ENCODE measurements around the gene MMS22L.
"Not testable (repeated sequence)": the region's sequence is repeated elsewhere in the genome, so short reads cannot be mapped to it uniquely, and the experiment has no call there.

The MMS22L gene

GRCh38 chr6:97222903-97223302 lies 60.1 kb downstream of the MMS22L start:
- DNase-seq (ENCODE audit: low read depth) = peak; percentile 31

GRCh38 chr6:97218912-97219311 lies 64.1 kb downstream of the MMS22L start:
- no peak for DNase-seq (ENCODE audit: low read depth)

- peak; percentile 78 for DNase-seq (ENCODE audit: low read depth)
These were observed 67.8 kb downstream of the MMS22L start for GRCh38 chr6:97215157-97215769.

- DNase-seq (ENCODE audit: low read depth) = no peak
These were observed 68.3 kb downstream of the MMS22L start for GRCh38 chr6:97214671-97215070.

GRCh38 chr6:97207383-97207782 lies 75.6 kb downstream of the MMS22L start:
- DNase-seq (ENCODE audit: low read depth) = no peak

GRCh38 chr6:97205966-97206365 lies 77.0 kb downstream of the MMS22L start:
- DNase-seq (ENCODE audit: low read depth) = no peak

- no peak for DNase-seq (ENCODE audit: low read depth)
These were observed 79.7 kb downstream of the MMS22L start for GRCh38 chr6:97203343-97203742.

- DNase-seq (ENCODE audit: low read depth) = no peak
These were observed 84.9 kb downstream of the MMS22L start for GRCh38 chr6:97198046-97198565.

- DNase-seq (ENCODE audit: low read depth) = peak; percentile 42
These were observed 87.9 kb downstream of the MMS22L start for GRCh38 chr6:97195117-97195516.

- peak; percentile 74 for DNase-seq (ENCODE audit: low read depth)
These were observed 93.2 kb downstream of the MMS22L start for GRCh38 chr6:97189767-97190166.

- DNase-seq (ENCODE audit: low read depth) = peak; percentile 6
These were observed 95.1 kb downstream of the MMS22L start for GRCh38 chr6:97187951-97188350.

- peak; percentile 70 for DNase-seq (ENCODE audit: low read depth)
These were observed 96.5 kb downstream of the MMS22L start for GRCh38 chr6:97186416-97186999.

- peak; percentile 6 for DNase-seq (ENCODE audit: low read depth)
These were observed 105.1 kb downstream of the MMS22L start for GRCh38 chr6:97177905-97178304.

GRCh38 chr6:97176468-97176867 lies 106.5 kb downstream of the MMS22L start:
- no peak for DNase-seq (ENCODE audit: low read depth)

- DNase-seq (ENCODE audit: low read depth) = no peak
These were observed 107.2 kb downstream of the MMS22L start for GRCh38 chr6:97175806-97176205.

GRCh38 chr6:97174471-97174870 lies 108.5 kb downstream of the MMS22L start:
- no peak for DNase-seq (ENCODE audit: low read depth)

GRCh38 chr6:97160280-97160679 lies 122.7 kb downstream of the MMS22L start:
- DNase-seq (ENCODE audit: low read depth) = peak; percentile 12

GRCh38 chr6:97155447-97155846 lies 127.6 kb downstream of the MMS22L start:
- DNase-seq (ENCODE audit: low read depth) = not testable (repeated sequence)

- no peak for DNase-seq (ENCODE audit: low read depth)
These were observed 129.0 kb downstream of the MMS22L start for GRCh38 chr6:97154015-97154414.

- DNase-seq (ENCODE audit: low read depth) = no peak
These were observed 131.4 kb downstream of the MMS22L start for GRCh38 chr6:97151601-97152000.

GRCh38 chr6:97150932-97151331 lies 132.1 kb downstream of the MMS22L start:
- no peak for DNase-seq (ENCODE audit: low read depth)

GRCh38 chr6:97147421-97147820 lies 135.6 kb downstream of the MMS22L start:
- DNase-seq (ENCODE audit: low read depth) = no peak

GRCh38 chr6:97145691-97146090 lies 137.3 kb downstream of the MMS22L start:
- DNase-seq (ENCODE audit: low read depth) = no peak

GRCh38 chr6:97141756-97142155 lies 141.3 kb downstream of the MMS22L start:
- no peak for DNase-seq (ENCODE audit: low read depth)
